B cell (primary cell): Measurements from ENCODE around the gene HDAC6.

Experiments
- EZH2 ChIP-seq: IDR thresholded peaks from 2 replicates; pipeline ENCODE4 v1.6.1; 2012; ENCODE audit warnings: borderline replicate concordance, low read depth, mild to moderate bottlenecking, moderate library complexity, low read length; ENCODE audit not compliant: insufficient read depth, poor library complexity, severe bottlenecking
- TF ChIP-seq, protein P1 (sequence below): fragments of 200-600 bp; IDR thresholded peaks from one replicate; pipeline ENCODE4 v1.8.0; 2022; ENCODE audit warnings: antibody characterized with exemption, mild to moderate bottlenecking

DNA sequence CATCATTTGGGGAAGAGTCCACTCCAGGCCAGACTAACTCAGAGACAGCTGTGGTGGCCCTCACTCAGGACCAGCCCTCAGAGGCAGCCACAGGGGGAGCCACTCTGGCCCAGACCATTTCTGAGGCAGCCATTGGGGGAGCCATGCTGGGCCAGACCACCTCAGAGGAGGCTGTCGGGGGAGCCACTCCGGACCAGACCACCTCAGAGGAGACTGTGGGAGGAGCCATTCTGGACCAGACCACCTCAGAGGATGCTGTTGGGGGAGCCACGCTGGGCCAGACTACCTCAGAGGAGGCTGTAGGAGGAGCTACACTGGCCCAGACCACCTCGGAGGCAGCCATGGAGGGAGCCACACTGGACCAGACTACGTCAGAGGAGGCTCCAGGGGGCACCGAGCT is 21.2 kb downstream of the HDAC6 start:
- TF ChIP-seq, protein P1, sequence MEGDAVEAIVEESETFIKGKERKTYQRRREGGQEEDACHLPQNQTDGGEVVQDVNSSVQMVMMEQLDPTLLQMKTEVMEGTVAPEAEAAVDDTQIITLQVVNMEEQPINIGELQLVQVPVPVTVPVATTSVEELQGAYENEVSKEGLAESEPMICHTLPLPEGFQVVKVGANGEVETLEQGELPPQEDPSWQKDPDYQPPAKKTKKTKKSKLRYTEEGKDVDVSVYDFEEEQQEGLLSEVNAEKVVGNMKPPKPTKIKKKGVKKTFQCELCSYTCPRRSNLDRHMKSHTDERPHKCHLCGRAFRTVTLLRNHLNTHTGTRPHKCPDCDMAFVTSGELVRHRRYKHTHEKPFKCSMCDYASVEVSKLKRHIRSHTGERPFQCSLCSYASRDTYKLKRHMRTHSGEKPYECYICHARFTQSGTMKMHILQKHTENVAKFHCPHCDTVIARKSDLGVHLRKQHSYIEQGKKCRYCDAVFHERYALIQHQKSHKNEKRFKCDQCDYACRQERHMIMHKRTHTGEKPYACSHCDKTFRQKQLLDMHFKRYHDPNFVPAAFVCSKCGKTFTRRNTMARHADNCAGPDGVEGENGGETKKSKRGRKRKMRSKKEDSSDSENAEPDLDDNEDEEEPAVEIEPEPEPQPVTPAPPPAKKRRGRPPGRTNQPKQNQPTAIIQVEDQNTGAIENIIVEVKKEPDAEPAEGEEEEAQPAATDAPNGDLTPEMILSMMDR: no peak
- TF ChIP-seq EZH2: no peak
